Neural cell (in vitro differentiated cells): ENCODE results near the gene DHTKD1.

Experiments
- CTCF ChIP-seq: fragments of 450-650 bp; IDR thresholded peaks from 2 replicates; pipeline ENCODE4 v1.5.1; 2014; ENCODE audit warnings: antibody characterized with exemption, mild to moderate bottlenecking, moderate library complexity; ENCODE audit not compliant: poor library complexity, severe bottlenecking
- EP300 ChIP-seq: fragments of 450-650 bp; conservative IDR thresholded peaks from 2 replicates; pipeline ENCODE4 v1.6.1; 2014; ENCODE audit warnings: antibody characterized with exemption, mild to moderate bottlenecking, moderate library complexity; ENCODE audit not compliant: poor library complexity, severe bottlenecking
- EZH2 ChIP-seq: fragments of 200-600, 300-800 bp; shearing (Covaris generic), sonication (generic); IDR thresholded peaks from 2 replicates; pipeline ENCODE4 v1.6.1; 2014; ENCODE audit warnings: antibody characterized with exemption, low read length, borderline replicate concordance, mild to moderate bottlenecking; ENCODE audit not compliant: insufficient read depth, poor library complexity, severe bottlenecking
- MXI1 ChIP-seq: fragments of 450-650 bp; conservative IDR thresholded peaks from 2 replicates; pipeline ENCODE4 v1.6.1; 2014; ENCODE audit warnings: antibody characterized with exemption, mild to moderate bottlenecking; ENCODE audit not compliant: poor library complexity, severe bottlenecking
- POLR2AphosphoS5 ChIP-seq: IDR thresholded peaks from 2 replicates; pipeline ENCODE4 v1.6.1; 2012
- RAD21 ChIP-seq: fragments of 450-650 bp; conservative IDR thresholded peaks from 2 replicates; pipeline ENCODE4 v1.6.1; 2014; ENCODE audit warnings: antibody characterized with exemption, mild to moderate bottlenecking, moderate library complexity
- TAF1 ChIP-seq: IDR thresholded peaks from 2 replicates; pipeline ENCODE4 v1.6.1; 2012; ENCODE audit warnings: low read depth
- TF ChIP-seq, protein P1 (sequence below): IDR thresholded peaks from 2 replicates; pipeline ENCODE4 v1.6.1; 2012; ENCODE audit warnings: borderline replicate concordance

DNA sequence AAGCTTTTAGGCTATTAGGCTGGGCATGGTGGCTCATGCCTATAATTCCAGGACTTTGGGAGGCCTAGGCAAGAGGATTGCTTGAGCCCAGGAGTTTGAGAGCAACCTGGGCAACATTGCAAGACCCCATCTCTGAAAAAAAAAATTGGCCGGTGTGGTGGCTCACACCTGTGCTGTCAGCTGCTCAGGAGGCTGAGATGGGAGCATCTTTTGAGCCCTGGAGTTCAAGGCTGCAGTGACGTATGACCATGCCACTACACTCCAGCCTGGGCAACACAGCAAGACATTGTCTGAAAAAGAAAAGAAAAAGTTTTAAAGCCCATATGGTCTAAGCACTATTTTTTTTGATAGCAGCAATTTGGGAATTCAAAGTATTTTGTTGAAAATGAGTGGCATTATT, 44.9 kb downstream of the DHTKD1 start:
- TF ChIP-seq CTCF (no peak), POLR2AphosphoS5 (no peak), EZH2 (no peak), TAF1 (no peak), EP300 (no peak), MXI1 (no peak), RAD21 (no peak)
- TF ChIP-seq, protein P1, sequence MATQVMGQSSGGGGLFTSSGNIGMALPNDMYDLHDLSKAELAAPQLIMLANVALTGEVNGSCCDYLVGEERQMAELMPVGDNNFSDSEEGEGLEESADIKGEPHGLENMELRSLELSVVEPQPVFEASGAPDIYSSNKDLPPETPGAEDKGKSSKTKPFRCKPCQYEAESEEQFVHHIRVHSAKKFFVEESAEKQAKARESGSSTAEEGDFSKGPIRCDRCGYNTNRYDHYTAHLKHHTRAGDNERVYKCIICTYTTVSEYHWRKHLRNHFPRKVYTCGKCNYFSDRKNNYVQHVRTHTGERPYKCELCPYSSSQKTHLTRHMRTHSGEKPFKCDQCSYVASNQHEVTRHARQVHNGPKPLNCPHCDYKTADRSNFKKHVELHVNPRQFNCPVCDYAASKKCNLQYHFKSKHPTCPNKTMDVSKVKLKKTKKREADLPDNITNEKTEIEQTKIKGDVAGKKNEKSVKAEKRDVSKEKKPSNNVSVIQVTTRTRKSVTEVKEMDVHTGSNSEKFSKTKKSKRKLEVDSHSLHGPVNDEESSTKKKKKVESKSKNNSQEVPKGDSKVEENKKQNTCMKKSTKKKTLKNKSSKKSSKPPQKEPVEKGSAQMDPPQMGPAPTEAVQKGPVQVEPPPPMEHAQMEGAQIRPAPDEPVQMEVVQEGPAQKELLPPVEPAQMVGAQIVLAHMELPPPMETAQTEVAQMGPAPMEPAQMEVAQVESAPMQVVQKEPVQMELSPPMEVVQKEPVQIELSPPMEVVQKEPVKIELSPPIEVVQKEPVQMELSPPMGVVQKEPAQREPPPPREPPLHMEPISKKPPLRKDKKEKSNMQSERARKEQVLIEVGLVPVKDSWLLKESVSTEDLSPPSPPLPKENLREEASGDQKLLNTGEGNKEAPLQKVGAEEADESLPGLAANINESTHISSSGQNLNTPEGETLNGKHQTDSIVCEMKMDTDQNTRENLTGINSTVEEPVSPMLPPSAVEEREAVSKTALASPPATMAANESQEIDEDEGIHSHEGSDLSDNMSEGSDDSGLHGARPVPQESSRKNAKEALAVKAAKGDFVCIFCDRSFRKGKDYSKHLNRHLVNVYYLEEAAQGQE = no peak
